Measurements from ENCODE around the gene SPR.

Gene SPR

DNA sequence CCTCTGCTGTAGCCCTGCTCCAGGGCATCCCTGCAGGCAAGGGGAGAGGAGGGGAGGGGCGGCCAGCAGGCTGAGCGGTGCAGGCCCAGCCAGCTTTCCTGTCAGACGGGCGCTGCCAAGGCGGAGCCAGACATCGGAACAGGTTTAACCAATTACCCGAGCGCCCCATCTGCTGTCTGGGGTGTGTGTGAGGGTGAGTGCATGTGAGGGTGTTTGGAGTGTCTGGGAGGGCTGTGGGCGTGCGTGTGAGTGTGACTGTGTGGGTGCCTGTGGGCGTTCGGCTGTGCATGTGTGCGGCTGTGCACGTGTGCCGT, 50.1 kb downstream of the SPR start:
- no peak for TF ChIP-seq EZH2phosphoT487 (conservative IDR thresholded peaks at IDR 0.05; ENCODE audit: low read length)
- TF ChIP-seq, protein P1, sequence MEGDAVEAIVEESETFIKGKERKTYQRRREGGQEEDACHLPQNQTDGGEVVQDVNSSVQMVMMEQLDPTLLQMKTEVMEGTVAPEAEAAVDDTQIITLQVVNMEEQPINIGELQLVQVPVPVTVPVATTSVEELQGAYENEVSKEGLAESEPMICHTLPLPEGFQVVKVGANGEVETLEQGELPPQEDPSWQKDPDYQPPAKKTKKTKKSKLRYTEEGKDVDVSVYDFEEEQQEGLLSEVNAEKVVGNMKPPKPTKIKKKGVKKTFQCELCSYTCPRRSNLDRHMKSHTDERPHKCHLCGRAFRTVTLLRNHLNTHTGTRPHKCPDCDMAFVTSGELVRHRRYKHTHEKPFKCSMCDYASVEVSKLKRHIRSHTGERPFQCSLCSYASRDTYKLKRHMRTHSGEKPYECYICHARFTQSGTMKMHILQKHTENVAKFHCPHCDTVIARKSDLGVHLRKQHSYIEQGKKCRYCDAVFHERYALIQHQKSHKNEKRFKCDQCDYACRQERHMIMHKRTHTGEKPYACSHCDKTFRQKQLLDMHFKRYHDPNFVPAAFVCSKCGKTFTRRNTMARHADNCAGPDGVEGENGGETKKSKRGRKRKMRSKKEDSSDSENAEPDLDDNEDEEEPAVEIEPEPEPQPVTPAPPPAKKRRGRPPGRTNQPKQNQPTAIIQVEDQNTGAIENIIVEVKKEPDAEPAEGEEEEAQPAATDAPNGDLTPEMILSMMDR (IDR thresholded peaks at IDR 0.05; ENCODE audit: insufficient read depth, low read length, poor library complexity, severe bottlenecking), result no peak

DNA sequence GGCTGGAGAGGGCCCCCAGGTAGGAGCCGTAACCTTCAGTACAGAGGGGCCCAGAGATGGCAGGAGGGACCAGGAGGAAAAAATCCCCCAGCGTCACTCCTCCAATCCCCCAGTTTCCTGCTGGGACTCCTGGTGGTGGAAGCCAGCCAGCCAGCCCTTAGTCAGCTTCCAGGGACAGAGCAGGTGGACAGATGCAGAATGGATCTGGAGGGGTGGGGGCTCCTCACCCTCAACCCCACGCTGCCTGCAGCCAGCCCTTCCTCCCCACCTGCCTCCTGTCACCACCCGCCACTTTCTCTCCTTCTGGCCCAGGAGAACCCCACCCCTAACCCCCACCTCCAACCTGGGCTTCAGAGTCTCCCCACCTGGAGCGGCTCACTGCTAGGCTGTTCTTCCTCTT, 51.2 kb downstream of the SPR start:
- no peaks in the 10 kb centered on the region for H3F3A ChIP-seq (ENCODE audit: insufficient read depth)
- no peaks in the 10 kb centered on the region for H3K9me2 ChIP-seq (replicated peaks; ENCODE audit: insufficient read depth, low read length)

More for the DNA sequence above, 50.1 kb downstream of the SPR start:
- Histone ChIP-seq H3F3A (ENCODE audit: insufficient read depth) (no peaks in the 10 kb centered on the region), H3K9ac (ENCODE audit: low read length) (no peak overlapping the region), H4K20me1 (ENCODE audit: low read depth, low read length) (no peaks in the 10 kb centered on the region), H3K9me3 (ENCODE audit: insufficient read depth, low read length) (no peaks in the 10 kb centered on the region), H2AFZ (ENCODE audit: low read depth, low read length, severe bottlenecking) (no peak overlapping the region), H3K27ac (ENCODE audit: low read depth, low read length) (no peak overlapping the region), H3K4me2 (ENCODE audit: low read depth, low read length, poor library complexity, severe bottlenecking) (no peak overlapping the region), H3K27me3 (ENCODE audit: low read length) (no peaks in the 10 kb centered on the region), H3K36me3 (ENCODE audit: low read length) (no peaks in the 10 kb centered on the region), H3K79me2 (ENCODE audit: insufficient read depth, low read length) (no peaks in the 10 kb centered on the region), H3K9me2 (replicated peaks; ENCODE audit: insufficient read depth, low read length) (no peaks in the 10 kb centered on the region), H3K4me3 (ENCODE audit: insufficient read depth, low read length, poor library complexity, severe bottlenecking) (no peak overlapping the region)

DNA sequence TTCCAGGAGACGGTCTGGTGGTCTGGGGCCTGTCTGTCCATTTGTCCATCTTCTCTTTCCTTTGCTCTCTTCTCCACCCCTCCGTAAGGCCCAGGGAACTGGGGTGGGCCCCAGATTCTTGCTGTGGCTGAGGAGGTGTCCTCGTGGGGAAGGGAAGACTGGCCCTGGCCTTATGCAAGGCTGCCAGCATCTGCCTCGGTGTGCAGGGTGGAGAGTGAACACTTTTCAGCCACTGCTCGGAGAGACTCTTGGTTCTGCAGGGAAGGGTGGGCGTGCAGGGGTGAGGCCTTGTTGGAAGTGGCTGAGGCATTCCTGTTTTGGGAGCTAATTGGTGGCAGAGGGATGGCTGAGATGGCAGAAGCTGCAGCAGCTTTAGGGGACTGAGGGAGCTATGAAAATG, 53.2 kb downstream of the SPR start:
- Histone ChIP-seq H3K36me3 (ENCODE audit: low read length) (no peaks in the 10 kb centered on the region), H2AFZ (ENCODE audit: low read depth, low read length, severe bottlenecking) (no peak overlapping the region), H3K27me3 (ENCODE audit: low read length) (no peaks in the 10 kb centered on the region), H3K4me2 (ENCODE audit: low read depth, low read length, poor library complexity, severe bottlenecking) (no peak overlapping the region), H3F3A (ENCODE audit: insufficient read depth) (no peaks in the 10 kb centered on the region), H3K27ac (ENCODE audit: low read depth, low read length) (no peak overlapping the region), H3K4me3 (ENCODE audit: insufficient read depth, low read length, poor library complexity, severe bottlenecking) (no peak overlapping the region), H3K79me2 (ENCODE audit: insufficient read depth, low read length) (no peaks in the 10 kb centered on the region), H3K9me3 (ENCODE audit: insufficient read depth, low read length) (no peaks in the 10 kb centered on the region), H3K9me2 (replicated peaks; ENCODE audit: insufficient read depth, low read length) (no peaks in the 10 kb centered on the region), H3K9ac (ENCODE audit: low read length) (no peak overlapping the region), H4K20me1 (ENCODE audit: low read depth, low read length) (no peaks in the 10 kb centered on the region)
- TF ChIP-seq, protein P1 (IDR thresholded peaks at IDR 0.05; ENCODE audit: insufficient read depth, low read length, poor library complexity, severe bottlenecking), result no peak
- TF ChIP-seq EZH2phosphoT487 (conservative IDR thresholded peaks at IDR 0.05; ENCODE audit: low read length), result no peak

More for the DNA sequence above, 51.2 kb downstream of the SPR start:
- Histone ChIP-seq H2AFZ (ENCODE audit: low read depth, low read length, severe bottlenecking) (no peak overlapping the region), H3K4me3 (ENCODE audit: insufficient read depth, low read length, poor library complexity, severe bottlenecking) (no peak overlapping the region), H4K20me1 (ENCODE audit: low read depth, low read length) (no peaks in the 10 kb centered on the region), H3K9me3 (ENCODE audit: insufficient read depth, low read length) (no peaks in the 10 kb centered on the region), H3K4me2 (ENCODE audit: low read depth, low read length, poor library complexity, severe bottlenecking) (no peak overlapping the region), H3K9ac (ENCODE audit: low read length) (no peak overlapping the region), H3K27ac (ENCODE audit: low read depth, low read length) (no peak overlapping the region), H3K36me3 (ENCODE audit: low read length) (no peaks in the 10 kb centered on the region), H3K79me2 (ENCODE audit: insufficient read depth, low read length) (no peaks in the 10 kb centered on the region), H3K27me3 (ENCODE audit: low read length) (no peaks in the 10 kb centered on the region)
- TF ChIP-seq, protein P1 (IDR thresholded peaks at IDR 0.05; ENCODE audit: insufficient read depth, low read length, poor library complexity, severe bottlenecking), result no peak
- TF ChIP-seq EZH2phosphoT487 (conservative IDR thresholded peaks at IDR 0.05; ENCODE audit: low read length), result no peak

DNA sequence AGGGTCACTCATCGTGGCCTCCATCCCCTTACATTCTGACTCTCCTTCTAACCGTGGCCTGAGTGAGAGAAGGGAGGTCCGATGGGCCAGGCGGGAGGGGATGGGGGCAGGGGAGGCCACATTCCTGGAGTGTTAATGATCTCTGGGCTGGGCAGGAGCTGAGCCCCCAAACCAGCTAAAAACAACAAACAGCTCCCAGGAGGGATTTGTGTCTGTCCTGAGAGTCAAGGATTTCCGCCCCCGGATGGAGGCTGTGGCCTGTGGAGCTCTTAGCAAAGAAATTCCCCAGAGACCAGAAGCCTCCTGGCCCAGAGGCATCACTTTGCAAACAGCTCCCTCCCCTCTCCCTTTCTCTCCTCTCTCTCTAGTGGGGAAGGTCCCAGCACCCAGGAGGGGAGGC, 53.6 kb downstream of the SPR start:
- Histone ChIP-seq H3K79me2 (ENCODE audit: insufficient read depth, low read length) (no peaks in the 10 kb centered on the region), H3K4me3 (ENCODE audit: insufficient read depth, low read length, poor library complexity, severe bottlenecking) (no peak overlapping the region), H2AFZ (ENCODE audit: low read depth, low read length, severe bottlenecking) (no peak overlapping the region), H3K9me2 (replicated peaks; ENCODE audit: insufficient read depth, low read length) (no peaks in the 10 kb centered on the region), H4K20me1 (ENCODE audit: low read depth, low read length) (no peaks in the 10 kb centered on the region), H3K9me3 (ENCODE audit: insufficient read depth, low read length) (no peaks in the 10 kb centered on the region), H3K9ac (ENCODE audit: low read length) (no peak overlapping the region), H3F3A (ENCODE audit: insufficient read depth) (no peaks in the 10 kb centered on the region), H3K36me3 (ENCODE audit: low read length) (no peaks in the 10 kb centered on the region), H3K4me2 (ENCODE audit: low read depth, low read length, poor library complexity, severe bottlenecking) (no peak overlapping the region), H3K27ac (ENCODE audit: low read depth, low read length) (no peak overlapping the region), H3K27me3 (ENCODE audit: low read length) (no peaks in the 10 kb centered on the region)
- TF ChIP-seq, protein P1 (IDR thresholded peaks at IDR 0.05; ENCODE audit: insufficient read depth, low read length, poor library complexity, severe bottlenecking), result no peak
- no peak for TF ChIP-seq EZH2phosphoT487 (conservative IDR thresholded peaks at IDR 0.05; ENCODE audit: low read length)
